Gastroesophageal sphincter (tissue), 3 donors: ENCODE results near the gene C17orf58.
"Not testable (repeated sequence)": the region's sequence is repeated elsewhere in the genome, so short reads cannot be mapped to it uniquely, and the experiment has no call there.

ENCODE experiments used
- POLR2A ChIP-seq, 2 donors: fragments of 450-650 bp; IDR thresholded peaks; one replicate each; pipeline ENCODE4 v1.6.1; 2017; ENCODE audit warnings: antibody characterized with exemption in 2 of 2, mild to moderate bottlenecking in 2 of 2, moderate library complexity in 1 of 2
- POLR2AphosphoS5 ChIP-seq: sonication (generic); formaldehyde crosslinking; IDR thresholded peaks from one replicate; pipeline ENCODE4 v1.6.1; 2017; ENCODE audit warnings: antibody characterized with exemption
- TF ChIP-seq, protein P1 (sequence below), 4 experiments: fragments of 200-600 bp in 2 of 4; fragments of 450-650 bp in 2 of 4; sonication (generic) in 1 of 4; IDR thresholded peaks; one replicate each; pipeline ENCODE4 v1.5.1; 2017 to 2019; ENCODE audit warnings: antibody characterized with exemption in 4 of 4, mild to moderate bottlenecking in 2 of 4, moderate library complexity in 2 of 4

DNA sequence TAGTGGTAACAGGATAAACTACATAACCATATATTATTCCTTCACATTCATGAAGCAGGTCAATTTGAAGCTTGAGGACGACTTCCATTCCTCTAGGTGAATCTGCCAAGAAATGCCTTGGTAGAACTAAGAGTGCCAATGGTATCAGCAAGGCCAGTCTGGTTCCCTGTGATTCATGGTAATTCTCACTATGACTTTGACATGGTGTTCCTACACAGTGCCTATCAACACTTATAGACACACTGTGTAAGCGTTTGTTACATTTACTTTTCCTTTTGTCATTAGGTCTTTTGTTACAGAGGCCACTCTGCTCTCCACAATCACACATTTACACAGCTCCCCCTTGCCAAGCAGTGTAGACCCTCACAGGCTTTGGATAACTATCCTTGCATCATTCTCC is 34.1 kb downstream of the C17orf58 start:
- TF ChIP-seq, protein P1, sequence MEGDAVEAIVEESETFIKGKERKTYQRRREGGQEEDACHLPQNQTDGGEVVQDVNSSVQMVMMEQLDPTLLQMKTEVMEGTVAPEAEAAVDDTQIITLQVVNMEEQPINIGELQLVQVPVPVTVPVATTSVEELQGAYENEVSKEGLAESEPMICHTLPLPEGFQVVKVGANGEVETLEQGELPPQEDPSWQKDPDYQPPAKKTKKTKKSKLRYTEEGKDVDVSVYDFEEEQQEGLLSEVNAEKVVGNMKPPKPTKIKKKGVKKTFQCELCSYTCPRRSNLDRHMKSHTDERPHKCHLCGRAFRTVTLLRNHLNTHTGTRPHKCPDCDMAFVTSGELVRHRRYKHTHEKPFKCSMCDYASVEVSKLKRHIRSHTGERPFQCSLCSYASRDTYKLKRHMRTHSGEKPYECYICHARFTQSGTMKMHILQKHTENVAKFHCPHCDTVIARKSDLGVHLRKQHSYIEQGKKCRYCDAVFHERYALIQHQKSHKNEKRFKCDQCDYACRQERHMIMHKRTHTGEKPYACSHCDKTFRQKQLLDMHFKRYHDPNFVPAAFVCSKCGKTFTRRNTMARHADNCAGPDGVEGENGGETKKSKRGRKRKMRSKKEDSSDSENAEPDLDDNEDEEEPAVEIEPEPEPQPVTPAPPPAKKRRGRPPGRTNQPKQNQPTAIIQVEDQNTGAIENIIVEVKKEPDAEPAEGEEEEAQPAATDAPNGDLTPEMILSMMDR (IDR thresholded peaks at IDR 0.05) = not testable (repeated sequence)
- not testable (repeated sequence) for TF ChIP-seq POLR2A (IDR thresholded peaks at IDR 0.05); POLR2AphosphoS5
